CD4-positive, alpha-beta T cell treated with Interleukin-15 for 4 hours (primary cell): ENCODE measurements around the gene THOP1.

Experiments used
- DNase-seq: peaks from one replicate; pipeline ENCODE4 v3.0.0-alpha.2; 2020; ENCODE audit warnings: low spot score

Gene THOP1

DNA sequence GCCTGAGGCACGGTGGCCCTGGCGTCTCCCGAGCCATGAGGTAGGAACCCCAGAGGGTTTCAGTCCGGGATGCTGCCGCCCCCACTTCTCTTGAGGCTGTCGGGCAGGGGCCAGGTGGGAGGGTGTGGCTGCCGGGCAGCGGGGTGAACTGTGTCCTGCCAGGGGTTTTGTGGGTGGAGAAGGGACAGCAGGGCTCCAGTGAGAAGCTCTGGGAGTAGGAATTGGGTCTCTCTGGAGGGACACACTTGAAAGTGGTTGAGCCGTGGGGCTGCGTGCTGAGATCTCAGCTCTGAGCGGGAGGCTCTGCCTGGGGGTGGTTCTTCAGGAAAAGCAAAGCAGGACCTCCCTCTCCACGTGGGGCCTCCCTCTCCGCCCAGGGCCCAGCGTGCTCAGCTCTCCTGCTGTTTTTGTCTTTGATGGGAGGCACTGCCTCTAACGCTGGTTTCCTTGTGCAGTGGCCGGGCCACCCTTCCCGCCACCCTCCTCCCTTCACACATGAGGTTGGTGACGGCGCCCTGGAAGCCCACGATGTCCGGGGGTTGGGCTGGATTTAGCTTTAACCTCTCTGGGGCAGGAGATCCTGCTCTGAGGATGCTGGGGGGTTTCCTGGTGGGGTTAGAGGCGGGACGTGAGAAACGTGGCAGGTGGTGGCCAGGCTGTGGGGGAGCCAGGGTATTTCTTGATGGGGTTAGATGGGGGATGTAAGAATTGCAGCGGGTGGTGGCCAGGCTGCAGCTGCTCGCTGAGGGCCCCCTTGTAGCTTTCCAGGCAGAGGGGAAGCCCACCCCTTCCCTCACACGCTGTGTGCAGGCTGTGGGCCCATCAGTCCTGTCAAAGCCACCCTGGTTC, 19.1 kb downstream of the THOP1 start:
- DNase-seq: no peak

DNA sequence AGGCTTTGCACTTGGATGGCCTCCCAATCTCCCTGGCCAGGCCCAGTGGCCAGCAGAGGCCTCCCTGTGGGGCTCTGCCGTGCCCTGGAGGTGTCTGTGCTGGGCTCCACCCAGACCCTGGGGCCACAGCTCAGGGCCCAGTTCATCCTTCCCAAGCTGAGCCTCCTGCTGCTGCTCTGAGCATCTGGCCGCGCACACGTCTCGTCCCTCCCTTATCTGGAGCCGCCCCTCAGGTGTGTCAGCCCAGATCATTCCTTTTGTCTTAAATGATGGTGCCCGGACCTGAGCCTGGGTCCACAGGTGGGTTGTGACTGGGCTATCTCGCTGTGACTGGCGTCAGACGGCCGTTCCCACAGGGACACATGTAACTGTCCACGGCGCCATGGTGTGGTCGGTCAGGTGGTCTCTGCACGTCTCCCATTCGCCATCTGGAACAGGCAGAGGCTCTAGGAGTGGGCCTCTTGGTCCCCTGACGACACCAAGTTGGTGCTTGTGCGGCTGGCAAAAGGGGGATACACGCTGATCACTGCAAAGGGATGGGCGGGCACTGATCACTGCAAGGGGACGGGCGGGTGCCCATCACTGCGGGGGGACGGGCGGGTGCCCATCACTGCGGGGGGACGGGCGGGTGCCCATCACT, 20.1 kb downstream of the THOP1 start:
- no peak for DNase-seq

DNA sequence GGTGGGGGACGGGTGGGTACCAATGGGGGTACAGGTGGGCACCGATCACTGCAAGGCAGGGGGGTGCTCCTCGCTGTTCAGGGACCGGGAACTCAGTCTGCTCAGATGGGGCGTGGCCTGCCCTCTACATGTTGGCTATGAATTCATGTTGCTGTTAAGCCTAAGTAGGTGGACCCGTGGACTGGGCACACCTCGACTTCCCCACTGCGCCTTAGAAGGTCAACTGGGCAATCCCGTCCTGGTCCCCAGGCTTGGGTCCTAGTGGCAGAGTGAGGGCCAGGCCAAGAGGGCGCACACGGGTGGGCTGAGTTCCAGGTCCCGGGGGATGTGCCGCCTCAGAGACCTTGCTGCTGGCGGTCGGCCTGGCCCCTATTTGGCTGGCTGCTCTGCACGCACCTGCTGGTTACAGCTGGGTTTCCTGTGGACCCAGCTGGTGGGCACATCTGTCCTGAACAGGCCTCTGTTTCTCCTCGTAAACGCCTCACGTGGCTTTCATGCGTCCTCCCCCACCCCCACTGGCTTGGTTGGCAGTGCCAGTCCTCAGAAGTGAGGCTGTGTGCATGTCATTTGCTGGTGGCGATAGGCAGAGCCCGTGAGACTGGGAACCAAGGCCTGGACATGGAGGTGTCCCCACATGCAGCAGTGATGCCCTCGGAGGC, 20.8 kb downstream of the THOP1 start:
- no peak for DNase-seq

DNA sequence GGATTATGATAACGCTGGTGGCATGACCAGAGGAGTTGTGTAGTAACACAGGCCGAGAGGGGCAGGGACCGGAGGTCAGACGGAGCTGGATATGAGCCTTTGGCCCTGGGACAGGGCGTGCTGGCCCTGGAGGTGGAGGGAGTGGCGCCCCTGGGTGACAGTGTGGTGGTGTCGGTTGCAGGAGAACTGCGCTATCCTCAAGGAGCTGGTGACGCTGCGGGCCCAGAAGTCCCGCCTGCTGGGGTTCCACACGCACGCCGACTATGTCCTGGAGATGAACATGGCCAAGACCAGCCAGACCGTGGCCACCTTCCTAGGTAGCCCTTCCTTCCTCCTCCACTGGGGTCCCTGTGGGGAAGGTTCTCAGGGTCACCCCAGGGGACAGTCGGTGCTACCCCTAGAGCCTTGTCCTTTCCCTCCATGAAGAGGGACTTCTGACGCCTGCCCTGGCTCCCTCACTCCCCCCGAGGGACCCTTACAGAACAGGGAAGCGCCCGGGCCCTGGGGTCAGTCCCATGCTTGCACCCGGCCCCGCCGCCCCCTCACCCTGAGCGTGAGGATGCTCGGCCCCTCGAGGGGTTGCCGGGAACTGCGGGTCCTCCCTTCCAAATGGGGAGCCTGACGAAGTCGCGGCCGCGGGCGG, 21.6 kb downstream of the THOP1 start:
- no peak for DNase-seq

DNA sequence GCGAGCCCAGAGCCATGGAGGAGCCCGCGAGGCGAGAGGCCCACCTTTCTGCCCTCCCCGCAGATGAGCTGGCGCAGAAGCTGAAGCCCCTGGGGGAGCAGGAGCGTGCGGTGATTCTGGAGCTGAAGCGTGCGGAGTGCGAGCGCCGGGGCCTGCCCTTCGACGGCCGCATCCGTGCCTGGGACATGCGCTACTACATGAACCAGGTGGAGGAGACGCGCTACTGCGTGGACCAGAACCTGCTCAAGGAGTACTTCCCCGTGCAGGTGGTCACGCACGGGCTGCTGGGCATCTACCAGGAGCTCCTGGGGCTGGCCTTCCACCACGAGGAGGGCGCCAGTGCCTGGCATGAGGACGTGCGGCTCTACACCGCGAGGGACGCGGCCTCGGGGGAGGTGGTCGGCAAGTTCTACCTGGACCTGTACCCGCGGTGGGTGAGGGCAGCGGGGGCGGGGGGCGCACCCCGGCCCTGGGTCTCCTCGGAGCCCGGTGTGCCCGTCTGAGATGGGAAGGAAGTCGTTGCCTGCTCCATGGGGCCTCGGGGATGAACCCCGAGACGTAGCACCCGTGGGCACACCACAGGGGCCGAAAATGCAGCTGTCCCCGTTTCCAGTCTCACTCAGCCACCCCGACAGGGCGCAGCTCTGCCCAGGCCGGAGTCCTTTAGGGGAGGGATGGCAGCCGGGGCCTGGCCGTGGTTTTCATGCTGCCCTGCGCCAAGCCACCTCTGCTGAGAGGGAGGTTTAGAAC, 22.3 kb downstream of the THOP1 start:
- DNase-seq: no peak

DNA sequence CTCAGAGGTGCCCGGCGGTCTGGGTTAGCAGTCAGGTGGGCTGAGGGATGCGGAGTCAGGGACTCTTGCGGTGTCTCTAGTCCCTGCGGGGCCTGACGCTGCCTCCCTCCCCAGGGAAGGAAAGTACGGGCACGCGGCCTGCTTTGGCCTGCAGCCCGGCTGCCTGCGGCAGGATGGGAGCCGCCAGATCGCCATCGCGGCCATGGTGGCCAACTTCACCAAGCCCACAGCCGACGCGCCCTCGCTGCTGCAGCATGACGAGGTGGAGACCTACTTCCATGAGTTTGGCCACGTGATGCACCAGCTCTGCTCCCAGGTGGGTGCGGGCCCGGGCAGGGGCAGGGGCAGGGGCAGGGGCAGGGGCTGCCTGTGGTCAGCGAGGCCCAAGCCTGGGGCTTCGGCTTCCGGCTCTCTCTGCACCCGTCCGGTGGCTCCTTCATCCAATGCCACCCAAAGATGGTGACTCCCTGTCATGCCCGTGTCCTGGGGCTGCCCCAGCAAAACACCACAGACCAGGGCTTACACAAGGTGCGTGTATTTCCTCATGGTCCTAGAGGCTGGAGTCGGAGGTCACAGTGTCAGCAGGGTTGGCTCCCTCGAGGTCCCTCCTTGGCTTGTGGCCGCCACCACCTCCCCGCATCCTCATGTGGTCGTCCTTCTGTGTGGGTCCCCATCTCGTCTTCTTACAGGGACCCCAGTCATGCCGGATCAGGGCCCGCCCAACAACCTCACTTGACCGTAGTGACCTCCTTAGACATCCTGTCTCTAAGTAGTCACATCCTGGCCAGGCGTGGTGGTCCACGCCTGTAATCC, 23.0 kb downstream of the THOP1 start:
- DNase-seq: no peak

DNA sequence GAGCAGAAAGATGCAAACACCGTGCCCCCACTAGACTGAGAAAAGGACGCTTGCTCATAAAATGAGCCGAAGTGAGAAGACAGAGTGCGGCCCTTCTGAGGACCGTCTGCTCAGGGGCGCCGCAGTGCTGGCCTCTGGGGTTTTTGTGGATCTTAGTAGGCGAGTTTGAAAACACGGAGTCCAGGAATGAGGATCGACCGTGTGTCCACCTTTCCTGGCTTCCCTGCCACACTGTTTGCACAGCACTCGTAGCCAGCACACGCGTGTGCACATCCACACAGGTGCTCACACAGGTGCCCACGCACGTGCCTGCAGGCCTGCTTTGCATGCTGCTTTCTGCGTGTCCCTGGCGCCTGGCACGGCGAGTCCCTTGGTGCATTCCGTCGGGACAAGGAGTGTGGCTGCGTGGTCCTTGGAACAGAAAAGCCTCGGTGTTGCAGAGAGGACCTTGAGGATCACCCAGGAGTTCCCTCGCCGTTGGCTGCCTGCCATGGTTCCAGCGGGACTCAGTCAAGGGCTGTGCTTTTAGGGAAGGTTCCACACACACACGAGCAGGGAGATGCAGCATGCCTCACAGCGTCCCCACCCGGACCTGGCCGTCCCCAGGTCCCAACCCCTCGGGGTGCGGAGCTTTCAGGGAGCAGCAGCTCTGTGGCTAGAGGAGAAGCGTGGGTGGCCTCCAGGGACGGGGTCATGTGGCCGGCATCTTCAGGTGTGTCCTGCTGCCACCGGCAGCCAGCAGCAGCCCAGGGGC, 24.3 kb downstream of the THOP1 start:
- no peak for DNase-seq

DNA sequence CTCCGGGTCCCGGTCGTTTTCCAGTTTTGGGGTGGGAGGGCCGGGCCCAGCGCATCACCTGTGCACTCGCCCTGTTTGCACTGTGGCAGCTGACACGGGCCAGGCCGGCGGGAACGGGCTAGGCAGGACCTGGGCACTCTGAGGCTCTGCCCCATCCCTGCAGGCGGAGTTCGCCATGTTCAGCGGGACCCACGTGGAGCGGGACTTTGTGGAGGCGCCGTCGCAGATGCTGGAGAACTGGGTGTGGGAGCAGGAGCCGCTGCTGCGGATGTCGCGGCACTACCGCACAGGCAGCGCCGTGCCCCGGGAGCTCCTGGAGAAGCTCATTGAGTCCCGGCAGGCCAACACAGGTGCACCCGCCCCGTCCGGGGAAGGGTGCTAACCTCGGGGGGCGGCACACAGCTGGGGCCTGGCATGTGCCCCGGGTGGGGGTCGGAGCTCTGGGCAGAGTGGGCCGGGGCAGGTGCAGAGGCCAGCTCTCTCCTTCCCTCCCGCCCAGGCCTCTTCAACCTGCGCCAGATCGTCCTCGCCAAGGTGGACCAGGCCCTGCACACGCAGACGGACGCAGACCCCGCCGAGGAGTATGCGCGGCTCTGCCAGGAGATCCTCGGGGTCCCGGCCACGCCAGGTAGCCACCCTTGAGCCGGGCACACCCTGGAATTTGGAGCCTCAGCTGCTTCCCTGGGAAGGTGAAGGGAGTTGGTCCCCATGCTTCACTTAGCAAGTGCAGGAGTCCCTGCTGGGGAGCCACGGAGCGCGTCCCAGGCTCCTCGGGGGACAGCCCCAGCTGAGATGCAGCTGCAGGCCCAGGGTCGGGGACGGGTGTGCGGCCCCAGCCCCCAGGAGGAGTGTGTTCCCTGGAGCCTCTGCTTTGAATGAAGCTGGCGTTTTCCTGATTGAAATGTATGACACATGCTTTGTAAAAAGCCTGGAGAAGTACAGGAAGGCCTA, 25.1 kb downstream of the THOP1 start:
- DNase-seq: no peak

DNA sequence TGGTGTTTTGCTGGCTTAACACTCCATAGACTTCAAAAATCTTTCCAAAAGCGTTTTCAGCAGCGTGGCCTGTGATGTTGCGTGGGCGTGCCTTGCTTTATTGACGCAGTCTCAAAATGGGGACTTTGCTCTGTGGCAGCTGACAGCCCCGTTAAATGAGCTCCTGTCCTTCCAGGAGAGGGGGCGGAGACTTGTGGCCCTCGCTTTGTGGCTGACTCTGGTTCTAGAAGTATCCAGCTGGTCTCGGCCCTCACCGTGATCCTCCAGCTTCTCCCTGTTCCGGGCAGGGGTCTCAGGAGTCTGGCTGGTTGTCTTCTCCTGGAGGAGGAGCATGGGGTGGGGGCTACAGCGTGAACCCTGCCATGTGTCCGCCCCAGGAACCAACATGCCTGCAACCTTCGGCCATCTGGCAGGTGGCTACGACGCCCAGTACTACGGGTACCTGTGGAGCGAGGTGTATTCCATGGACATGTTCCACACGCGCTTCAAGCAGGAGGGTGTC, 26.0 kb downstream of the THOP1 start:
- DNase-seq: no peak

DNA sequence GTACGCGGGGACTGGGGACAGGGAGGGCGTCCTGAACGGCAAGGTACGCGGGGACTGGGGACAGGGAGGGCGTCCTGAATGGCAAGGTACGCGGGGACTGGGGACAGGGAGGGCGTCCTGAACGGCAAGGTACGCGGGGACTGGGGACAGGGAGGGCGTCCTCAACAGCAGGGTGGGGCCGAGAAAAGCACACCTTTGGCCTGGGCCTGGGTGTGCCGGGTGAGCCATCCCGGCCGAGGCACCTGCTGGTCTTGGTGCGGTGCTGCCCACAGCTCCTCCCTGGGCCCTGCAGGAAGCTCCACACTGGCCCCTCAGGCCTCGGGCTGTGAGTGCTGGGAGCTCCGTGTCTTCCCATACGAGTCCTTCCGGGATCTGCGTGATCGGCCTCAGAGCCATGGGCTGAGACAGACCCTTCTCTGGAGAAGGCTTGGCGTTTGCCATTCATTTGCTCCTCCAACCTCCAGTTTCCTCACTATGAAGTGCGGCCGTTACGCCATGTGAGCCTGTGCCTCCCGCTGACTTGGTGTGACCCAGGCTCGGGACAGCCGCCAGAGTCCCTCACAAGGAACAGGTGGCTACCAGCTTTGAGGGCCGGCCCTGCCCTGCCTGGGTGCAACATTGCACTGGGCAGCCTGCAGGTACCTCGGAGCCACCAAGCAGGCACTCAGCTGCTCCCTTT, 26.6 kb downstream of the THOP1 start:
- DNase-seq: no peak

DNA sequence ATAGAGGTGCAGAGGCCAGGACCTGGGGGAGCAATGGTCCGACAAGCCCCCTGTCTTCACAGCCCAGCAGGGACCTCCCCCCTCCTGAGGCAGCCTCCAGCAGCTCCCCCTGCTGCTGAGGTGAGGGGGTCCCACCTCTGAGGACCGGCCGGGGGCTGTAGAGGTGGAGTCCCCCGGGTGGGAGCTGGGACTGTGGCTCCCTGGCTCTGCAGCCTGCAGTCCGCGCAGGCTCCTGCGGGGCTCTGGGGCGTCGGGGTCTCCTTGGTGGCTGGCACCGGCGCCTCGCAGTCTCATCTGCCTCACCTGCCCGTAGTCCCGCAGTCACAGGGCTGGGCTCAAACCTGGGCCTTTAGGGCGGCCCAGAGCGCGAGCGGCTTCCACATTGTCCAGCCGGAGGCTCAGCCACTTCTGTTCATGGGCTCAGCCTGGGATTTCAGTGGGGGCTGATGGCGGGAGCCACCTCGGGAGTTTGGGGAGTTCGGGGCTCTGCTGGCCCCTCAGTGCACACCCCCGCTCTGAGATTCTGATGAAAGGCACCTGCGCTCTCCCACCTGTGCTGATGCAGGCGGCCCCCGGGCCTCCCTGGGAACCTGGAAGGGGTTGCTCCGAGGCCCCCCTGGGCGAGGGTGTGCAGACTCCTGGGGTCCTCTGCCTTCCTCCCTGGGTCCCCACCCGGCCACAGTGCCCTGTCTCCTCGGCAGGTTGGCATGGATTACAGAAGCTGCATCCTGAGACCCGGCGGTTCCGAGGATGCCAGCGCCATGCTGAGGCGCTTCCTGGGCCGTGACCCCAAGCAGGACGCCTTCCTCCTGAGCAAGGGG, 27.3 kb downstream of the THOP1 start:
- no peak for DNase-seq

DNA sequence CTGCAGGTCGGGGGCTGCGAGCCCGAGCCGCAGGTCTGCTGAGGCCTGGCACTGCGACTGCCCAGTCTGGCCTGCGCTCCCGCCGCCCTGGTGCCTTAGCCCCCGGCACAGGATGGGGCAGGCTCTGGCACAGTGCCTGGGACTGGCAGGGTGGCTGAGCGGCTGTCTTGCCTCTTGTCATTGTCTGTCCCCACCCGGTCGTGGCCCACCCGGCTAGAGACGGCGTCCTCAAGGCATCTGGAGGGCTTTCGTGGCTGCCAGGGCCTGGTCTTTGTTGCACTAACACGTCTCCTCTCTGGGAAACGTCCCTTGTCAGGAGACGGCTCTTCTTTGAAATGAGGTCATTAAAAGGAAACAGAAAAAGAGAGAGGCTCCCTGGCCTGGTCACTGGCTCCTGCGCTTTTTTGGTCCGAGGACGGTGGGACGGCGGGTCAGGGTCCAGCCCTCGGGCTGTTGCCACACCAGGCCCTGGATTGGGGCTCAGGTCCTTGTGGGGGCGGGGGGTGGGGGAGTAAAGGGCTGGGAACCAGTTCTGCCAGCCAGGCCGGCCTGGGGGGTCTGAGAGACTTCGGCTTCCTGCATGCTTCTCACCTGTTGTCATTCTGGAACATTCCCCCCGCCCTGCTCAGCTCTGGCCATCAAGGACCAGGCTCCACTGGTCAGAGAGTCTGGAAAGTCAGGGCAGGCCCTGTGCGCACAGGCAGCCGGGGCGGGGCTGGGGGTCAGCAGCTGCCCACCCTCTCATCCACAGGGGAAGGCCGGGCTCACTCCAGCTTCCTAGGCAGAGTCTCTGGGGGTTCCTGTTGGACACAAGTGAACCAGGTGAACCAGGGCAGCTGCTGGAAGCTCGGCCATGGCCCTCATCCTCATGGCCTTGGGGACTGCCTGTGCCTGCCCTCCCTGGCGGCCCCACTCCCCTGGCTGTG, 28.2 kb downstream of the THOP1 start:
- no peak for DNase-seq

DNA sequence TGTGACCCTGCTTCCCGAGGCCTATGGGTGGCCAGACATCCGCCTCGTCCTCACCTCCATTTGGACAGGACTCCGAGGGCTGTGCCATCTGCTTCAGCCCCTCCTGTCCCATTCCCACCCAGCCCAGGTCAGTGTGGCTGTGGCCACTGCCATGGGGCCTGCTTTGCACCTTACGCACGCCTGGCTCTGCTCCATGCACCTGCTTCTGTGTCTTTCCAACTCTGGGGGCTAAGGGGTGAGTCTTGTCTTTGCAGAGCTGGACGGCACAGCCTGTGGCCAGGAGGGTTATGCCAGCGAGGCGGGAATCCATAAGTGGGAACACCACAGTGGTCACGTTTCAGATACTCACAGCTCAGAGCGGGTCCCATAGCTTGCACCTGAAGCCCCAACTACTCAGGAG, 29.1 kb downstream of the THOP1 start:
- DNase-seq: no peak

DNA sequence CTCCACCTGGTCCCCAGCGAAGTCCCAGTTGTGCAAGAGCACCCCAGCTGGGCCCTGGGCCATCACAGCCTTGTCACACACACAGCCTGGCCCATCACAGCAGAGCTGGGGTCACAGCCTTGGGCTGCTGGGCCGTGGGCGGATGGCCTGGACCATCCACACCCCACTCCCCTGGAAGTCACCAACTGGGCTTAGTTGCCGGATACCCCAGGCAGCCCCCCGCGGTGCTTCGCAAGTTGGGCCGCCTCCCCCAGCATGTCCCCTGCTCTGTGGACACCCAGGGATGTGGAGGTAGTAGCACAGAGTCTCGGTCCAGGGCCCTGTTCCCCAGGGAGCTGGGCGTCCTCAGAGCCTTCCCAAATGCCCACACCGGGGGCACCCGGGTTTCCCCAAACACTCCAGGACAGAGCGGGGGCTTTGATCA, 29.9 kb downstream of the THOP1 start:
- DNase-seq: no peak

DNA sequence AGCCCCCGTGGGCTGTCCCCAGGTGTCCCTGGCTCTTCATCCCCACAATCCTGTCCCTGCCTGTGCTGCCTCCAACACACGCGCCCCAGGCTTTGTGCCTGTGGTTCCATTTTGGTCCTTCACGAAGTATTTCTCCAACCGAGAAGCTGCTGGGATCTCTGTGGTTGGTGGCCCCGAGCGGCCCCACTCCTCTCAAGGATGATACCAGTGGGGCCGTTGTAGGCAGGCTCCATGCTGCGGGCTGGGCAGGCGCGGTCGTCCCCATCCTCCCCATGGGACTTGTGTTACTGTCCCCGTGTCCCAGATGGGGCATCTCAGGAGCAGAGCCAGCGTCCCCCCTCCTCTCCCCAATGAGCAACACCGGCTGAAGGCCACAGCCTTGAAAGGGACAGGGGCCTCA, 30.6 kb downstream of the THOP1 start:
- DNase-seq: no peak

DNA sequence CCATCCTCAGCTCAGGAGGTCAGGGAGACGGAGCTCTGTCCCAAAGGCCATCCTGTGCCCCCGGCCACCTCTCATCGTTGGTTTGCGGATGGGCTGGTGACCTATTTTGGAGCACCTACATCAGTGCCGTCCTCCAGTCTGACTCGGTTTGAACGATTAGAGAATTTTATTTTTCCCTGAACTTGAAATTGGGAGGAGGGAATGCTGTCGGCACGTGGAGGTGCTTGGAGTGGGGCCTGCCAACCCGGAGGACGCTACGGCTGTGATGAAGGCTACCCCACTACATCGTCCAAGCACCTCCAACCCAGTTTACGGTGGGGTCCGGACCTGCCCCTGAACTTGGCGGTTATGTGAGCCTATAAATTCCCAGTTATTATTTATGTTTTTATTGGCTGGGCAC, 31.3 kb downstream of the THOP1 start:
- no peak for DNase-seq
